Measurements from ENCODE around the gene MAPK11. TPM values are rescaled to one million over a fixed set of nuclear protein-coding genes. Genes with fewer than 3 reads are reported as not detected.

Gene MAPK11
- total and polyA plus RNA-seq, 9 of the 15 experiments (the other 6 are each of a cell fraction or from before 2014, with no cell fraction given) = 0.06 to 14.6 (median 5.3) TPM

DNA sequence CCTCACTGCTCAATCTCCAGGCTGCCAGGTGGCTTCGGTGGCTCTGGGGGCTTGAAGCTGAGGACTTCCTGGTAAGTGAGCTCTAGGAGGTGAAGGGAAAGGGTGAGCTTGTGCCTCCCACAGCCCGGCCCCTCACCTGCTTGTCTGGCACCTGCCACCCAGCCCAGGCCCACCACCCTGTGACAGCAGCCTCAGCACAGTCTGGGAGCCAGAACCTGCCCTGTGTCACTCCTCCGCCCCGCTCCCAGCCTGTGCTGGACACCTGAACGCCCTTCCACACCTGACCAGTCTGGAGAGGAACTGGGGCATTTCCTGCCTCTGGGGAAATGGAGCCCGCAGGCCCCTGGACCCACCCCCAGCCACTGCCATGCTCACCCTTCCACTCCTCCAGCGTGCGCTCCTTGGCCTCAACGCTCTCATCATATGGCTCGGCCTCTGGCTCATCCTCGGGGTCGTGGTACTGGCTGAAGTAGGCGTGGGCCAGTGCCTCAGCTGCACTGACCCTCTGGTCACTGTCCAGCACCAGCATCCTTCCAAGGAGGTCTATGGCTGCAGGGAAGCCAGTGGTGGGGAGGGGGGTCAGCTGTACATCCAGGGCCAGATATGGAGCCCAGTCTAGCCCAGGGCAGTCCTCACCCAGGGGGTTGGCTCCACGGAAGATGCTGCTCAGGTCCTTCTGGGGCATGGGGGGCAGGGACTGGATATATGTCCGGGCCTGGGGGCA lies 5.1 kb downstream of the MAPK11 start:
- no peak for FAIRE-seq
- in situ Hi-C loops (cut with MboI) = no loop called here
- TF ChIP-seq NFYB (IDR thresholded peaks at IDR 0.05; ENCODE audit: extremely low read depth, insufficient read length) = no peak
- TF ChIP-seq, protein P1, sequence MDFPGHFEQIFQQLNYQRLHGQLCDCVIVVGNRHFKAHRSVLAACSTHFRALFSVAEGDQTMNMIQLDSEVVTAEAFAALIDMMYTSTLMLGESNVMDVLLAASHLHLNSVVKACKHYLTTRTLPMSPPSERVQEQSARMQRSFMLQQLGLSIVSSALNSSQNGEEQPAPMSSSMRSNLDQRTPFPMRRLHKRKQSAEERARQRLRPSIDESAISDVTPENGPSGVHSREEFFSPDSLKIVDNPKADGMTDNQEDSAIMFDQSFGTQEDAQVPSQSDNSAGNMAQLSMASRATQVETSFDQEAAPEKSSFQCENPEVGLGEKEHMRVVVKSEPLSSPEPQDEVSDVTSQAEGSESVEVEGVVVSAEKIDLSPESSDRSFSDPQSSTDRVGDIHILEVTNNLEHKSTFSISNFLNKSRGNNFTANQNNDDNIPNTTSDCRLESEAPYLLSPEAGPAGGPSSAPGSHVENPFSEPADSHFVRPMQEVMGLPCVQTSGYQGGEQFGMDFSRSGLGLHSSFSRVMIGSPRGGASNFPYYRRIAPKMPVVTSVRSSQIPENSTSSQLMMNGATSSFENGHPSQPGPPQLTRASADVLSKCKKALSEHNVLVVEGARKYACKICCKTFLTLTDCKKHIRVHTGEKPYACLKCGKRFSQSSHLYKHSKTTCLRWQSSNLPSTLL (IDR thresholded peaks at IDR 0.05) = no peak

More for the DNA sequence above, 5.1 kb downstream of the MAPK11 start:
- DNase-seq (ENCODE audit: extremely low read depth in 1 of 4, low spot score in 3 of 4) = no peak
- 67% methylated on average over 9 of the region's 15 CpGs for WGBS (ENCODE audit: insufficient coverage, low coverage, missing lambda C conversion rate)
- Histone ChIP-seq H3K36me3 (ENCODE audit: control insufficient read depth, insufficient read depth, low read length) (0 out of 3 replicates have a peak, but pooled peaks cover 3% of the 10 kb centered on the region), H4K20me1 (replicated peaks; ENCODE audit: control insufficient read depth, insufficient read depth, low read length) (no peaks in the 10 kb centered on the region), H3K9me3 (replicated peaks; ENCODE audit: control insufficient read depth, insufficient read depth, low read depth, low read length) (no peaks in the 10 kb centered on the region), H3K4me1 (replicated peaks in 1 of 2; ENCODE audit: control insufficient read depth in 2 of 2, insufficient read depth in 2 of 2, low read length in 2 of 2) (peaks cover 22 to 83% of the 10 kb centered on the region in 2 experiments; a peak in 4 of 5 replicates), H2AFZ (ENCODE audit: low read depth, low read length) (no peak overlapping the region), H3K27me3 (ENCODE audit: control insufficient read depth in 2 of 2, insufficient read depth in 2 of 2, low read length in 2 of 2) (no peaks in the 10 kb centered on the region), H3K9ac (ENCODE audit: insufficient read depth in 1 of 2, low read depth in 2 of 2, low read length in 2 of 2) (no peak overlapping the region), H3K4me3 (no peak overlapping the region), H3K27ac (ENCODE audit: extremely low read depth, low read depth, low read length) (no peak overlapping the region), H3K4me2 (ENCODE audit: insufficient read depth, low read length) (no peak overlapping the region), H3K9me1 (ENCODE audit: control insufficient read depth, insufficient read depth, low read length) (no peaks in the 10 kb centered on the region), H3K79me2 (ENCODE audit: control insufficient read depth, insufficient read depth, low read length) (peaks cover 10% of the 10 kb centered on the region)
- no TSS peak for BruUV-seq (replicated peaks)
- no peak for ATAC-seq
- ChIA-PET CTCF (ENCODE audit: low intra/inter-chr PET ratio) (no interaction called here), POLR2A (interaction anchor here (1.5 kb wide), 1 partner anchor 14 kb away, joined by 4 read pairs; the partner anchor contains the start of gene HDAC10)
- intact Hi-C loops (cut with micrococcal nuclease) = no loop called here

Measured in K562 (cell line).